Midbrain (tissue), 1 donor: ENCODE results near the gene EML2.
A peak's percentile ranks its signal among the peaks of the same experiment; 100 is the strongest.
"Not testable (repeated sequence)": the region's sequence is repeated elsewhere in the genome, so short reads cannot be mapped to it uniquely, and the experiment has no call there.

Experiments used
- DNase-seq: peaks from one replicate; lab custom pipeline; 2025; lab: John Stamatoyannopoulos, UW

EML2 gene

DNA sequence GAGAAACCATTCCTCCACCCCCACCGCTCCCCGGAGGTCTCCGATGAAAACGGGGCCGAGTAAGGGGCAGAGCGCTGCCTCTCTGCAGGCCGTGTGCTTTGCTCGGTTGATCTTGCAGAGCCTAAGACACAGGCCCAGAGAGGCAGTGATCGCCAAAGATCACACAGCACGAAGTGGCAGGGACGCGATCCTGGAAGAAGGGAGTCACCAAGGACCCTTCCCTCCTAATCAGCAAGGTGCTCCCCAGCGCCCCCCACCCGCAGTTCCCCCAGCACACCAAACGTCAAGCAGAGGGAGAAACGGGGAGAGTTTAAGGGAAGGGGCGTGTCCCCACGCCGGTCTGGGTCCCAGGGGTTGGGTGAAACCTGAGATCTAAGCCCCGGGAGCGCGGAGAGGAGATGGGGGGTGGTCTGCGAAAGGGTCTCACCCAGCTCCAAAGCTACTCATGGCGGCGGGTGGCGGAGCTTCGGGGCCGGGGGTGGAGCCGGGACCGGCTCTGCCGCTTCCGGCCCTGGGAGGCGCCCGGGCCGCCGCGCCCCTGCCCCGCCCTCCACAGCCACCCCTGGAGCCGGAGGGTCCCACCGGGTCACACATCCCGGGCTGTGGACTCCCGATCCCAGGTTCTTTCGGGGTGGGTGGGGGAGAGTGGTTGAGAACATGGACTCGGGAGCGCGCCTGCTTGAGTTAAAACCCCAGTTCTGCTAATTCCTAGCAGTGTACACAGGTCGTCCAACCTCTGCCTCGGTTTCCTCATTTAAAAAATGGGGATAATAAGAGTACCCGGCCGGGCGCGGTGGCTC lies at the start of gene EML2:
Gene EML2, minus strand, starts transcription at position 468 of the 800 bp plus-strand sequence. Its CDS starts 21 bp downstream, at position 447.
- DNase-seq, result no peak

- no peak for DNase-seq
Observed at GRCh38 chr19:45687599-45687998, 48.4 kb upstream of the EML2 start.

GRCh38 chr19:45685045-45685444 lies 45.8 kb upstream of the EML2 start:
- DNase-seq, result not testable (repeated sequence)

GRCh38 chr19:45682908-45683307 lies 43.7 kb upstream of the EML2 start:
- no peak for DNase-seq

GRCh38 chr19:45682117-45682516 lies 42.9 kb upstream of the EML2 start:
- DNase-seq, result no peak

- peak; percentile 78 for DNase-seq
Observed at GRCh38 chr19:45681391-45682015, 42.3 kb upstream of the EML2 start.

DNA sequence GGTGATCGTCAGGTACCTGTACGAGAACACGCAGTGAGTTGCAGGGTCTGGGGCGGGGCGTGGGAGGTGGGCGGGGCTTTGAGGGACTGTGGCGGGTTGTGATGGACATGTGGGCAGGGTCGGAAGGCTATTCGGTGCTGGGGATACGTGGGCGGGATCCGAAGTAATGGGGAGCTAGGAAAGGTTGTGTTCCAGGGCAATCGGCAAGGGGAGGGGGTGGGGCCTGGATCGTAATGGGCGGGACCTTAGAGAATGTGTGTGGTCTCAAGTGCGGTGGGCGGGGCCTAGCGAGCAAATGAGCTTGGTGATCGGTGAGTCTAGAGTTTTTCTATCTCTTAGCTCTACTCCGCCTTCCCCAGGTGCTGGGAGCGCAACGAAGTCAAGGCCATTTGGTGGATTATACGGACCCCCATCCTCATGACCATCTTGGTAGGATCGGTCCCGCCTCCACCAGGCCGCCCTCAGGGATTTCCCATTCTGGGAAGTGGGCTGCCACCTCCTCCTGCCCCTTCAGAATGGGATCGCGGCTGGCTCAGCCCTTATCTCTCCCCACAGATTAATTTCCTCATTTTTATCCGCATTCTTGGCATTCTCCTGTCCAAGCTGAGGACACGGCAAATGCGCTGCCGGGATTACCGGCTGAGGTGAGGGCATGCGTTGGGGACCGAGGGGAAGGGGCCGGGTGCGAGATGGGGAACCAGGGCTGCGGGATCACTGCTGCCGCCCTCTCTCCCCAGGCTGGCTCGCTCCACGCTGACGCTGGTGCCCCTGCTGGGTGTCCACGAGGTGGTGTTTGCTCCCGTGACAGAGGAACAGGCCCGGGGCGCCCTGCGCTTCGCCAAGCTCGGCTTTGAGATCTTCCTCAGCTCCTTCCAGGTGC lies 38.4 kb upstream of the EML2 start:
- DNase-seq, result peak; percentile 25

DNA sequence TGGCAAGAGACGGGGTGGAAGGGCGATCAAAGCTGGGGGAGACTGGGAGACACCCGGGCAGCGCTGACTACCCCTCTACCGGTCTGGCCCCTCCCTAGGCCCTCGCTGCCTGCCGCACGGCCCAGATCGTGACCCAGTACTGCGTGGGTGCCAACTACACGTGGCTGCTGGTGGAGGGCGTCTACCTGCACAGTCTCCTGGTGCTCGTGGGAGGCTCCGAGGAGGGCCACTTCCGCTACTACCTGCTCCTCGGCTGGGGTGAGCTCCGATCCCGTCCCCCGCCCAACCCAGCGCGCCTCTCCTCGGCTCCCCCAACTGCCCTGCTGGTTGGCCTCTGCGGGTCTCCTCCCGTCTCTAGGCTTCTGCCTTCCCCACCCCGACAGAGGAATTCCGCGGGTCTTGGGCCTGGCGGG lies 37.7 kb upstream of the EML2 start:
- DNase-seq, result no peak

DNA sequence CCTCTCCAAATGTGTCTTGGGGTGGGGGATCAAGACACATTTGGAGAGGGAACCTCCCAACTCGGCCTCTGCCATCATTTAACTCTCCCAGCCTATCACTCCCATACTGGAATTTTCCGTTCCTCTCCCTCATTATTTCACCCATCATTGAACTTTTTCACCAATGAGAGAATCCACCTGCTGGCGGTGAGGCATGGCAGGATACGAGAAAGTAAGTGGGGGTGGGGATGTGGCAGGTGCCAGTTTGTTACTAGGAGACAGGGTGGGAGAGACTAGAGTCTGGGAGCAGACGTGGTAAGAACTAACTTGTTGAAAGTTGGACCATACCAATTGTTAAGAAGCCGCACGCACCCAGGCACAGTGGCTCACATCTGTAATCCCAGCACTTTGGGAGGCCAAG lies 35.7 kb upstream of the EML2 start:
- DNase-seq, result no peak

DNA sequence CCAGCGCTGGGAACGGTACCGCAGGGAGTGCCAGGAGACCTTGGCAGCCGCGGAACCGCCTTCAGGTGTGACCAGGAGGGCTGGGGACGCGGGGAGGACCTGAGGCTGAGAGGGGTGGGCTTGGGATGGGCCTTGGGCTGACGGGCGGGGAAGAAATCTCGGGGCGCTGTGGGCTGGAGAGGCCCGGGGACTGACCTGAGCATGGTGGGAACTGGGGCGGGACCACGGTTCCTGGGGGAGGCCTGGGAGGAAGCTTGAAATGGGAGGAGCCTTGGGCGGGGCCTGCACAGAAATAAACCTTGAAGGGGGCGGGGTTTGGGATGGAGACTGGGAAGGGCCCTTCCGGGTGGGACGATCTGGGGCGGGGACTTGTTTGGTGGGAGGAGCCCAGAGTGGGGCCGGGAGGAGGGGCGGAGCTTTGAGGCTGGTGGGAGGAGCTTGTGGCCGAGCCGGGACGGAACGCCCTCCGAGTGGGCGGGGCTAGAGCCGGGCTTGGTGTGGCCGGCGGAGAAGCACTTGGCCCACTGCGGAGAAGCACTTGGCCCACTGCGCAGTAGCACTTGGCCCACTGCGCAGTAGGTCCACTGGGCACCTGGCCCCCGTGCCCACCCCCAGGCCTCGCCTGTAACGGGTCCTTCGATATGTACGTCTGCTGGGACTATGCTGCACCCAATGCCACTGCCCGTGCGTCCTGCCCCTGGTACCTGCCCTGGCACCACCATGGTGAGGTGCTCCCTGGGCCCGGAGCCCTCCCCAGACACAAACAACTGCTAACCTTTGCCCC lies 31.7 kb upstream of the EML2 start:
- DNase-seq, result peak; percentile 63

- no peak for DNase-seq
Observed at GRCh38 chr19:45668342-45668871, 29.2 kb upstream of the EML2 start.

- DNase-seq, result no peak
Observed at GRCh38 chr19:45667620-45668341, 28.6 kb upstream of the EML2 start, which contains the start of gene GIPR. Gene GIPR (plus strand): TSS chr19:45668221. CDS start chr19:45669521, 1,300 bp downstream.

GRCh38 chr19:45664575-45664974 lies 25.4 kb upstream of the EML2 start:
- no peak for DNase-seq

DNA sequence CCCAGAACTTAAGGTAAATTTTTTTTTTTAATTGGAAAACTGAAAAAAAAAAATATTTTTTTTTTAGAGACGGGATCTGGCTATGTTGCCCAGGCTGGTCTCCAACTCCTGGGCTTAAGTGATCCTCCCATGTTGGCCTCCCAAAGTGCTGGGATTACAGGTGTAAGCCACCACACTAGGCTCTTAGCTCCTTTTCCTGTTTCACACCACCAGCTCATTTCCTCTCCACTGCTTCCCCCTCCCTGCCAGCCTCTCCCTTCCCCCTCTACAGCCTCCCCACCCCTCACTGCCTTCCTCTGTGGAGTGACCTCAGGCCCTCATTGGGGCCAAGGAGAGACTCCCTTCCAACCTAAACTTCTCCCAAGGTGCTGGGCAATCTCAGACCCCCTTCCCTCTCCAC lies 24.6 kb upstream of the EML2 start:
- no peak for DNase-seq

- DNase-seq, result no peak
Observed at GRCh38 chr19:45660636-45661035, 21.4 kb upstream of the EML2 start.

DNA sequence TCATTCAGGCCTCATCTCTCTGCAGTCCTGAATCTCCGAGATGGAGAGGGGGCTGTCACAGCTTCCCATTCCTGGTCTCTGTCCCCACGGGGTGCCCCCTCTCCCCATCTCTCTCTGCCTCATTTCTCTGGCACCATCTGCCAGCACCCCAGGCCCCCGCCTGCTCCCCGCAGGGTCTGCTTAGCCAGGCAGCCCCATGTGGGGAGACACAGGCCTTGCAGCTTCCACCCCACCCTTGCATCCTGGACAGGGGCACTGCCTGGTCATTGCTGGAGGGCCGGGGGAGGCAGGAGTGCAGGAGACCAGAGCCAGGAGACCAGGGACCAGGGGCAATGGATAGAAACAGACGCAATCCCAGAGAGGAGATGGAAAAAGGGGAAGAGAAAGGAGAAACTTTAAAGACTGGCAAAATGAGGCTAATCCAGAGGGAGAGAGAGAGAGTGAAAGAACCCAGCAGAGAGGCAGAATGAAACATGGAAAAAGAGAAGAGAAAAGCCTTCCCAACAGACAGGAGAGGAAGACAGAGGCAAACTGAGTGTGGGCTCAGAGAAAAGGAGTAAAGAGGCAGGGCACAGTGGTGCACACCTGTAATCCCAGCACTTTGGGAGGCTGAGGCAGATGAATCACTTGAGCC lies 20.0 kb upstream of the EML2 start:
- DNase-seq, result no peak

DNA sequence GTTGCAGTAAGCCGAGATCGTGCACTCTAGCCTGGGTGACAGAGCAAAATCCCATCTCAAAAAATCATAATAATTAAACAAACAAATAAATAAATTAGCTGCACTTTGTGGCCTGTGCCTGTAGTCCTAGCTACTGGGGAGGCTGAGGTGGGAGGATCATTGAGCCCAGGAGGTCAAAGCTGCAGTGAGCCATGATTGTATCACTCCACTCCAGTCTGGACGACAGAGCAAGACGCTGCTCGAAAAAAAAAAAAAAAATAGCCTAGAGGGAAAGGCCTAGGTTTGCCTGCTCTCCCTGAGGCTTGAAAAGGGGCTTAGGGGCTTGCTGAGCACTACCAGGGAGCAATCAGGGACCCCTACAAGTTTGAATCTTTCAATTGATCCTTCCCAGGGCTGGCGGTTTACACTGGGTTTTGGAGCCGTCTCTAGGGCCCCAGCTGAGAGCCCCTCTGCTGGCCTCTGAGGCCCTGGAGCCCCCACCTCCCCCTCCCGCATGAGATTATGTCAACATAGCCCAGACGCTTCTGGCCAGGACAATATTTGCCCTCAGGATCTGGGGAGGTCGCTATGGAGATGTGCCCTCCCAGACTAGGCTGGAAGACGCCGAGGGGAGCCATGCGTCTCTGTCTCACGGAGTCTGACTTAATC lies 18.4 kb upstream of the EML2 start:
- no peak for DNase-seq

DNA sequence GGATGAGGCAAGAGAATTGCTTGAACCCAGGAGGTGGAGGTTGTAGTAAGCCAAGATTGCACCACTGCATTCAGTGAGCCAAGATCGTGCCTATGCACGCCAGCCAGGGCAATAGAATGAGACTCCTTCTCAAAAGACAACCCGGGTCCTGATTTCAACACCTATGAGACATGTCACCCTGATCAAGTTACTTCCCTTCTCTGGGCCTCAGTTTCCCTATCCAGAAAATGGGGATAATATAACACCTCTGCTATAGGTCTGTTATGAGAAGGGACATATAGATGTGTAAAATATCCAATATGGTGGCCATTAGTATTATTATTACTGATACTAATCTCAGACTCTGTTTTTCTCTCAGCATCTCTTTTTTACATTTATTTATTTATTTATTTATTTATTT lies 15.9 kb upstream of the EML2 start:
- DNase-seq, result no peak

- no peak for DNase-seq
Observed at GRCh38 chr19:45653634-45654033, 14.4 kb upstream of the EML2 start.

DNA sequence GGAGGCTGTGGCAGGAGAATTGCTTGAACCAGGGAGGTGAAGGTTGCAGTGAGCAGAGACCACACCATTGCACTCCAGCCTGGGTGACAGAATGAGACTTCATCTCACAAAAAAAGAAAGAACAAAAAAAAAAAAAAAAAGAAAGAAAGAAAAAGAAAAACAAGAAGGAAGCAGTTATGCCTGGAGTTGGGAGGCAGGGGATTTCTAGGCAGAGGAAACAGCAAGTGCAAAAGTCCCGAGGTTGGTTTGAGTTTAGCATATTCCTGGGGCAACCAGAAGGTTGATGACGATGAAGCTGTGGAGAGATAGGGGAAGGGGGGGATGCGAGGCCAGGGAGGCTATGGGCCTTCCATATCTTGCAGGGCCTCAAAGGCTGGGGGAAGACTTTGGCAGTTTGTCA lies 11.5 kb upstream of the EML2 start:
- DNase-seq, result no peak
